Fibroblast of mammary gland (primary cell): ENCODE measurements around the gene MAMDC2.

Source experiments
- DNase-seq: peaks from one replicate; pipeline ENCODE4 v3.0.0-alpha.2; 2010; ENCODE audit warnings: low read depth
- H3K4me3 ChIP-seq: 2 replicates; pipeline ENCODE4 v1.5.1; 2011; ENCODE audit warnings: low read depth, mild to moderate bottlenecking, low read length, moderate library complexity; ENCODE audit not compliant: control insufficient read depth
- TF ChIP-seq, protein P1 (sequence below): conservative IDR thresholded peaks from 2 replicates; pipeline ENCODE4 v1.5.1; 2011; ENCODE audit warnings: low read depth, low read length, inconsistent platforms; ENCODE audit not compliant: control insufficient read depth, insufficient read depth

The MAMDC2 gene, protein sequence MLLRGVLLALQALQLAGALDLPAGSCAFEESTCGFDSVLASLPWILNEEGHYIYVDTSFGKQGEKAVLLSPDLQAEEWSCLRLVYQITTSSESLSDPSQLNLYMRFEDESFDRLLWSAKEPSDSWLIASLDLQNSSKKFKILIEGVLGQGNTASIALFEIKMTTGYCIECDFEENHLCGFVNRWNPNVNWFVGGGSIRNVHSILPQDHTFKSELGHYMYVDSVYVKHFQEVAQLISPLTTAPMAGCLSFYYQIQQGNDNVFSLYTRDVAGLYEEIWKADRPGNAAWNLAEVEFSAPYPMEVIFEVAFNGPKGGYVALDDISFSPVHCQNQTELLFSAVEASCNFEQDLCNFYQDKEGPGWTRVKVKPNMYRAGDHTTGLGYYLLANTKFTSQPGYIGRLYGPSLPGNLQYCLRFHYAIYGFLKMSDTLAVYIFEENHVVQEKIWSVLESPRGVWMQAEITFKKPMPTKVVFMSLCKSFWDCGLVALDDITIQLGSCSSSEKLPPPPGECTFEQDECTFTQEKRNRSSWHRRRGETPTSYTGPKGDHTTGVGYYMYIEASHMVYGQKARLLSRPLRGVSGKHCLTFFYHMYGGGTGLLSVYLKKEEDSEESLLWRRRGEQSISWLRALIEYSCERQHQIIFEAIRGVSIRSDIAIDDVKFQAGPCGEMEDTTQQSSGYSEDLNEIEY

DNA sequence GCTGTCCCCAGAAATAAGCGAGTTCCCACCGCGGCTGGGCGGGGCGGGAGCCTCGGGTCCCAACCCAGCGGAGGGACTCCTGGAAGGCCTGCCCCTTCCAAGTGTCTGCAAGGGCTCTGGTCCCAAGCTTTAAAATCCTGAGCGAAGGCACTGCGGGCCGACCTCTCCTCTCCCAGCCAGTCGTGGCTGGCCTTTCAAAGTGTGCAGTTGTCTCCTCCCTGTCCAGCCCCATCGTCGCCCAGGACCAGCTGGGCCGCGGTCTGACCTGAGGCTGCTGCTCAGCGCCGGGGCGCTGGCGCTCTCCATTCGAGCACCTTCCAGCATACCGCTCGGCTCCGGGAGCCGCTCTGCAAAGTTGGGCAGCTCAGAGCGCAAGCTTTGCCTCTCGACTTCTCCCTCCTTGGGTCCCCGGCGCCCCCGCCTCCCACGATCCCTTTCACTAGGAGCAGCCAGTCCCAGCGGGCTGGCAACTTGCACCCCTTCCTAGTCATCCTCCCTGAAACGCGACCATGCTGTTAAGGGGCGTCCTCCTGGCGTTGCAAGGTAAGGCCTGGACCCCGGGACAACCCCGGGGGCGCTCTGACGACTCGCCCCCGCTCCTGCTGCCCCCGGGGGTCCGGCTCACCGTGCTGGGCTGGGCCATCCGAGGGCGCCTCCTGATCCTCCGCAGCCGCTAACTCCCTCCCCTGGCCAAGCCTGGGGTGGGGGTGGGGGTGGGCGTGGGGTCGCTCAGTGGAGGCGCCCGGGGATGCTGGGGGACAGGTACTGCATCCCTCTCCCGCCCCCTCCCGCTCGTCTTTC is at the start of gene MAMDC2:
TSS of gene MAMDC2 (plus strand) at position 160 of the 801 bp plus-strand sequence. CDS start at position 510, 350 bp downstream.
- H3K4me3 ChIP-seq = peak within 1 kb of the TSS; percentile 55
- TF ChIP-seq, protein P1, sequence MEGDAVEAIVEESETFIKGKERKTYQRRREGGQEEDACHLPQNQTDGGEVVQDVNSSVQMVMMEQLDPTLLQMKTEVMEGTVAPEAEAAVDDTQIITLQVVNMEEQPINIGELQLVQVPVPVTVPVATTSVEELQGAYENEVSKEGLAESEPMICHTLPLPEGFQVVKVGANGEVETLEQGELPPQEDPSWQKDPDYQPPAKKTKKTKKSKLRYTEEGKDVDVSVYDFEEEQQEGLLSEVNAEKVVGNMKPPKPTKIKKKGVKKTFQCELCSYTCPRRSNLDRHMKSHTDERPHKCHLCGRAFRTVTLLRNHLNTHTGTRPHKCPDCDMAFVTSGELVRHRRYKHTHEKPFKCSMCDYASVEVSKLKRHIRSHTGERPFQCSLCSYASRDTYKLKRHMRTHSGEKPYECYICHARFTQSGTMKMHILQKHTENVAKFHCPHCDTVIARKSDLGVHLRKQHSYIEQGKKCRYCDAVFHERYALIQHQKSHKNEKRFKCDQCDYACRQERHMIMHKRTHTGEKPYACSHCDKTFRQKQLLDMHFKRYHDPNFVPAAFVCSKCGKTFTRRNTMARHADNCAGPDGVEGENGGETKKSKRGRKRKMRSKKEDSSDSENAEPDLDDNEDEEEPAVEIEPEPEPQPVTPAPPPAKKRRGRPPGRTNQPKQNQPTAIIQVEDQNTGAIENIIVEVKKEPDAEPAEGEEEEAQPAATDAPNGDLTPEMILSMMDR = no peak
- peak; percentile 17 for DNase-seq

DNA sequence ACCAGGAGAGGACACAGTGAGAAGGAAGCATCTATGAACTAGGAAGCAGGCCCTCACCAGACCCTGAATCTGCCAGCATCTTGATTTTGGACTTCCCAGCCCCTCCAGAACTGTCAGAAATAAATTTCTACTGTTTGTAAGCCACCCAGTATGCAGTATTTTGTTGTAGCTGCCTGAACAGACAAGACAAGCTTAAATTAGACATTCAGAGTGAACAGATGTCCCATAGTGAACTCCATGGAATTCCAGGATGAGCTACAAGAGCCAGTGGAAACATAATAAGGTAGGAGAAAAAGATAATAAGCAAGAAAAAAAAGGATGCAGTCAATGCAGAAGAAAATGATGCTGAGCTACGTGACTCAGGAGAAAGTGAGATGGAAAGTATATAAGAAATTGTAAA is 47.8 kb upstream of the MAMDC2 start:
- TF ChIP-seq, protein P1 = no peak
- no peak overlapping the region for H3K4me3 ChIP-seq
- DNase-seq = no peak

DNA sequence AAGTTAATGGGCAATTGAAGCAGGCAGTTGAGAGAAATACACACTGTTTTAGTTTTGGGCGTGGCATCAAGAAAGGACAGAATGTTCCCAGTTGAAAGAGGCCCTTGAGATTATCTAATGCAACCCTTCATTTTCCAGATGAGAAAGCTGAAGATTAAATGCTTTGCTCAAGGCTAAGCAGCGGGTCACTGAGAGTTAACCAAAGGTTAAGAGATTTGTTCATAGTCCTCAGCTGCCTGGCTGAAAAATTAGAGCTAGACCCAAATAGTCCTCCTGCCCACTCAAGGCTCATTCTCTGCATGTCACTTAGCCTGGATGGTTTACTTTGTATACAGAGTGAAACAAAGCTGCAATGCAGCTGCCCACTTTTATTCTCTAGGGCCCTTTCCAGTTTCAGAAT is 46.7 kb upstream of the MAMDC2 start:
- no peak overlapping the region for H3K4me3 ChIP-seq
- peak; percentile 82 for DNase-seq
- TF ChIP-seq, protein P1 = no peak

DNA sequence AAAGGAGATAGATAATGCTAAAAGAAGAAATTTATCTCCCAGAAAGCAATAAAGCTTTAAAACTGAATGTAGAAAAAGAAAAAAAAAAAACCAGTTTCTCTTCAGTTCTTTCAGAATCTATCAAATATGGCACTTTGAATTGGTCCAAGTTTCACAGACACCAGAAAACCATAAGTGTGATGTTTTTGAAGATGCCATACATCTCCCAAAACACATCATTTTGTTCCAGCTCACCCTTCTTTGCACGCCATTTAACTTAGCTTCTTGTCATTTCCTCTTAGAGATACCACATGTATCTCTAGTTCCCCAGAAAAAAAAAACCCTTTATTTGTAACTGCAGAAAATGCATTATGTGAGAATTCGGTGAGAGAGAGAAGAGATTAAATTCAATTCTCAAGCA is 46.1 kb upstream of the MAMDC2 start:
- DNase-seq = no peak
- no peak overlapping the region for H3K4me3 ChIP-seq
- TF ChIP-seq, protein P1 = no peak

DNA sequence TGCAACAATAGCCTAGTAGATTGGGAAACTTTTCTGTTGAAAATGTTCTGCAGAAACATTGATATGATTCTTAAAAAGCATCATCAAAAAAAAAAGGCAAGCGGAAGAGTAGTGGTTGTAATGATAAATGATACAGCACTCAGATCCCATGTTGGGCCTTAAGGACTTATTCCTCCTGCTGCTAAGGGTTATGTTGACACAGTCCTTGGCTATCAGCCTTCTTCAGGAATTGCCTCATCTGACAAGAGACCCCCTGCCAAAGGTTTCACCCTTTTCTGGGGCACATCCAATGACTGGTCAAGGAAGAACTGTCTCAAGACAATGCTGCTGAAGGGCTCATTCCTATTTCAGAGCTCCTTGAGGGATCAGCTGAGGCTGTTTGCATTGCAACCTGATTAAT is 44.3 kb upstream of the MAMDC2 start:
- TF ChIP-seq, protein P1 = no peak
- no peak for DNase-seq
- no peak overlapping the region for H3K4me3 ChIP-seq

DNA sequence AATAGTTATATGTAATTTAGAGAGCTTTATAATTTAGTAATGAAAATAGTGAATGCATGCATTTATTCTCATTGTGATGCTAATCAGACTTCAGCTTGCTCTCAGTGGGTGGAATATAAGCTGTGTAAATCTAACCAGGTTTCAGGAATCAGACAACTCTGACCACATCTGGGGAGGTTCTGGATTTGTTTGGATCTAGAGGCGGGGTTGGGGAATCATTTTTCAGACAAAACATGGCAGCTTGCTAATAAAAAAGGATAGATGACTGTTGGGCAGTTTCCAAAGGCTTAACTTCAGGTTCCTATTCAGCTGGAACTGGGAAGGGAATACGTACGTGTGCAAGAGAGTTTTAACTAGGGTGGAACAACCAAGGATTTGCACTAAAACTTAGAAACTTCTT is 43.2 kb upstream of the MAMDC2 start:
- no peak for DNase-seq
- TF ChIP-seq, protein P1 = no peak
- no peak overlapping the region for H3K4me3 ChIP-seq
